Metanephros (tissue), 2 donors: ENCODE results near the gene HOMER1. TPM values are rescaled to one million over a fixed set of nuclear protein-coding genes. Genes with fewer than 3 reads are reported as not detected.

Experiments
- small RNA-seq: library from RNA; depleted of rRNA; stranded (forward); fragments of <200 nt; gene quantifications from one replicate; pipeline ENCODE3, GENCODE V24; 2014; ENCODE audit warnings: low replicate concordance
- total RNA-seq: library from RNA; depleted of rRNA; stranded (reverse); fragments of >200 nt; gene quantifications from one replicate; pipeline ENCODE4 v1.2.3, GENCODE V29; 2014

The HOMER1 gene
- 17.4 TPM for total RNA-seq

DNA sequence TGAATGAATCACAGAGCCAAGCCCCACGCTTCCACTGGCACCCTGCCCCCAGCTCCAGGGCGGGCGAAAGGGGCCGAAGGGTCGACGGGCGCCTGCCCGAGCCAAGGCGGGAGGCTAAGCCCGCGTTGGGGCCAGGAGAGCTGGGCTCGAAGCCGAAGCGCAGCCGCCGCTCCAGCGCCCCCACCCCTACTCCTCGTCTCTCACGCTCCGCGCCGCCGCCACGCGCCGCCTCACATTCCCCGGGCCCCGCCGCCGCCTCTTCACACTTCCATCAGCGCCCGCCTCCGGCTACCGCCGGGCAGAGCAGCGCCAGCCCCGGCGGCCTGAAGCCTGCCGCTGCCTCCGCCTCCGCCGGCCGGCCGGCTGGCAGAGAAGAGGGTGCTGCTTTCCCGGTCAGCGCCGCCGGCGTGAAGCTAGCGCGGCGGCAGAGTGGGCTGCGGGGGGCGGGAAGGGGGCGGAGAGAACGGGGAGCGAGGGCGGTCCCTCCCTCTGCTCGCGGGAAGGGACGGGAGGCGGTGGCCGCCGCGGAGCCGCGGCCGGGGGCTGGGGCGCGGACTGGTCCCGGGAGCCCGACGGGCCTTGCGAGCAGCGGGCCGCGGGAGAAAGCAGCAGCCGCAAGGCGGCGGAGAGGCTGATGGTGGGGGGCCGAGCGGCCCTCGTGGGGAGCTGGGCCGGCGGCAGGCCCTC is at the start of gene HOMER1:
Gene HOMER1, minus strand, starts transcription at position 431 of the 687 bp plus-strand sequence. CDS start 1,360 bp downstream, outside the sequence.

Small RNA genes within 50 kb of the gene (small RNA-seq; reads per million reads assigned to genes)
- not detected for gene RF00019

Other genes with a start within 250 kb of the HOMER1 start
- 114 TPM for gene TENT2, start 98.3 kb upstream of the HOMER1 start, total RNA-seq
- 72.5 TPM for gene CMYA5, start 175.7 kb upstream of the HOMER1 start, total RNA-seq